Ishikawa (cell line): ENCODE results near the gene THUMPD1.

ENCODE experiments used
- CEBPB ChIP-seq: IDR thresholded peaks from 2 replicates; pipeline ENCODE4 v1.6.1; 2012
- CREB1 ChIP-seq: IDR thresholded peaks from 2 replicates; pipeline ENCODE4 v1.6.1; 2012; ENCODE audit warnings: low read depth
- EGR1 ChIP-seq: IDR thresholded peaks from 2 replicates; pipeline ENCODE4 v1.6.1; 2012
- EP300 ChIP-seq: IDR thresholded peaks from 2 replicates; pipeline ENCODE4 v1.6.1; 2012; ENCODE audit warnings: borderline replicate concordance
- FOXM1 ChIP-seq: IDR thresholded peaks from 2 replicates; pipeline ENCODE4 v1.6.1; 2012; ENCODE audit warnings: low read depth, borderline replicate concordance
- MAX ChIP-seq: IDR thresholded peaks from 2 replicates; pipeline ENCODE4 v1.6.1; 2012
- NFIC ChIP-seq: IDR thresholded peaks from 2 replicates; pipeline ENCODE4 v1.6.1; 2012
- RAD21 ChIP-seq: IDR thresholded peaks from 2 replicates; pipeline ENCODE4 v1.6.1; 2012; ENCODE audit warnings: low read depth
- REST ChIP-seq: IDR thresholded peaks from 2 replicates; pipeline ENCODE4 v1.6.1; 2012; ENCODE audit warnings: low read depth, mild to moderate bottlenecking
- TAF1 ChIP-seq: IDR thresholded peaks from 2 replicates; pipeline ENCODE4 v1.6.1; 2012; ENCODE audit warnings: low read depth, mild to moderate bottlenecking
- TCF12 ChIP-seq: IDR thresholded peaks from 2 replicates; pipeline ENCODE4 v1.6.1; 2012; ENCODE audit warnings: low read depth
- TEAD4 ChIP-seq: IDR thresholded peaks from 2 replicates; pipeline ENCODE4 v1.6.1; 2012
- YY1 ChIP-seq: IDR thresholded peaks from 2 replicates; pipeline ENCODE4 v1.6.1; 2012; ENCODE audit warnings: low read depth
- TF ChIP-seq, protein P1 (sequence below): IDR thresholded peaks from 2 replicates; pipeline ENCODE4 v1.6.1; 2012

DNA sequence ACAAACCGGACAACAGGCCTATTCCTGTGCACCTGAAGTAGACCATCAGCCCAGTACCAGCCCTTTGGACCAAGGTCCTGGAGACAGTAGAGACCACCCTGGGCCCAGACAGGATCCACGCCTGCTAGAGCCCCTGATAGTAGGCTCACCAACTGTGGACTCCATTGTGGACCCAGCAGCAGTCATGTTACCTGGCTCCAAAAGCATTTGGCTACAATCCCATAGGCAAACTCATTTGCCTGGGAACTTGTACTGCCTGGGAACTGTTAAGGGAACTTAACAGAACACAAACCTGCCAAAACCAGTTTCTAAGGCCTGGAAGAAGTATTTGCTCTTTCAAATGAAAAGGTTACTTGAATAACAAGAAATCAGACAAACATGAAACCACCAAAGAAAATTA is 34.2 kb downstream of the THUMPD1 start:
- no peak for TF ChIP-seq CREB1
- no peak for TF ChIP-seq REST
- no peak for TF ChIP-seq YY1
- TF ChIP-seq RAD21 = no peak
- TF ChIP-seq NFIC = no peak
- TF ChIP-seq FOXM1 = no peak
- TF ChIP-seq TEAD4 = no peak
- no peak for TF ChIP-seq TCF12
- no peak for TF ChIP-seq MAX
- TF ChIP-seq EP300 = no peak
- no peak for TF ChIP-seq CEBPB
- TF ChIP-seq, protein P1, sequence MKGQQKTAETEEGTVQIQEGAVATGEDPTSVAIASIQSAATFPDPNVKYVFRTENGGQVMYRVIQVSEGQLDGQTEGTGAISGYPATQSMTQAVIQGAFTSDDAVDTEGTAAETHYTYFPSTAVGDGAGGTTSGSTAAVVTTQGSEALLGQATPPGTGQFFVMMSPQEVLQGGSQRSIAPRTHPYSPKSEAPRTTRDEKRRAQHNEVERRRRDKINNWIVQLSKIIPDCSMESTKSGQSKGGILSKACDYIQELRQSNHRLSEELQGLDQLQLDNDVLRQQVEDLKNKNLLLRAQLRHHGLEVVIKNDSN = no peak
- TF ChIP-seq EGR1 = no peak
- TF ChIP-seq TAF1 = no peak
